ENCODE data around the gene TTLL7. TPM values are rescaled to one million over a fixed set of nuclear protein-coding genes. Genes with fewer than 3 reads are reported as not detected.
"Not testable (repeated sequence)": the region's sequence is repeated elsewhere in the genome, so short reads cannot be mapped to it uniquely, and the experiment has no call there.

The TTLL7 gene
- total RNA-seq, 1 donor from 2014 or later = 134 TPM

DNA sequence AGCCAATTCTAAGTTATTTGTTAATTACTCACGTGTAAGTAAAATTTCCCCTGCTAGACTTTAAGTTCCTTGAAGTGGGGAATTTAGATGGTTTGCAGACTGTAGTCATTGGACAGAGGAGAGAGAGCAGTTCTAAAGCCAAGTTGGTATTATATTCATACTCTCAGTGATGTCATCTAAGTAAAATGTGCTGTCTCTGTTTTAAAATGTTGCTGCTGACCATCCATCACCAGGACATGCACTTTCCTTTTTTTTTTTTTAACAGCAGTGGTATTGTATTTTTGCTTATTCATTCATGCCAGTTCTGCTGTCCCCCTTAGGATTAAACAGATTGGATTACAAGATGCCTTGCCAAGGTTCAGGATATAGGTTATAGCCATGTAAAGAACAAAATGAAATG lies 2.3 kb downstream of the TTLL7 start:
- DNase-seq (ENCODE audit: low spot score in 2 of 2) = no peak

DNA sequence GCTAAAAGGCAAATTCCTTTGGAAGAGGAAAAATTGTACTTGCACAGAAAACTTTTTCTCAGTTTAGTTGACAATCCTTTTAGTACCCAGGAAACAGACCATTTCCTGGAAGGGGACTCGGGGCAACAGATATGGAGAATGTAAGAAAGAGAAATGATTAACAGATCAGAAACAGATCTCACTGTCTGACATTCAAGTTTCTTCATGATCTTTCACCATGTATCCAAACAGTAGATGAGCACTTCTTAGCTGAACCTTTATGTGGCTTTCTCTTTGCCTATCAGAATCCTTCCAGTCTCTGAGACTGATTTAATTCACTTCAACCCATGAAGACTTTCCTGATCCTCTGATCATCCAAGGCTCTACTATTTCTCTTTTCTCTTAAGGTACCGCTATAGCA lies 2.7 kb downstream of the TTLL7 start:
- FAIRE-seq (no peak), DNase-seq (ENCODE audit: low spot score in 2 of 2) (no peak)

More for the DNA sequence above, 2.3 kb downstream of the TTLL7 start:
- no peak for FAIRE-seq

DNA sequence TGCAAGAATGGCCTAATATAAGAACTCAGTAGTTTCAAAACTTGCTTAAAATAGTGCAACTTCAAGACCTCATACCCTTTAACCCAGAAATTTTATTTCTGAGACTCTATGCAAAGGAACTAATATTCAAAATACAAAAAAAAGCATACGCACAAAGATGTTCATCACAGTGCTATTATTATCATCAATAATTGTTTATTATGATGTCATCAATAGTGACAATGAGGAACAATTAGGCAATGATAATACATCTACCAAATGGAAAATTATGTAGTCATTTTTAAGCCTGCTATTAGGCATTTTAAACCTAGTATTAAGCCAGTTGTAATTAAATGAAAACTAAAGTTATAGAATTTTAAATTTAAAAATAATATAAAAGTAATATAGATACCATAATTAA lies 3.3 kb downstream of the TTLL7 start:
- DNase-seq (ENCODE audit: low spot score in 2 of 2) (no peak), FAIRE-seq (peak; percentile 45)

DNA sequence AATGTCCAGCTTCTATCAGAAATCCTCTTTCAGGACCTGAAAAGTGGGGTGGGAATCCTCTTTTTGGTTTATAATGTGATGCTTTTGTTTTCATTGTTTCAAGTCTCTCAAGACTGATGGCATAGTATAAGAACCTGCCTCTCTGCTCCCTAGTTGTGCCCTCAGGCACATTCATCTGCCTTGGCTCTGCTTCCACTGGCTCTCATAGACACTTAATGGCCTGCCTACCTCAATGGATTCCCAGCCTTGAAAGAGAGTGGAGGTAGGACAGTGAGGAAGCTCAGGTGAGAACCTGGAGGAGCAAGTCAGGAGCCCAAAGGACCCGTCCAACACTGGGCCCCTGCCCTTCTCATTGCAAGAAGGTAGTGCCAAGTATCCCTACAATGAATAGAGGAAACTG lies 4.8 kb downstream of the TTLL7 start:
- DNase-seq (ENCODE audit: low spot score in 2 of 2) (no peak), FAIRE-seq (no peak)

DNA sequence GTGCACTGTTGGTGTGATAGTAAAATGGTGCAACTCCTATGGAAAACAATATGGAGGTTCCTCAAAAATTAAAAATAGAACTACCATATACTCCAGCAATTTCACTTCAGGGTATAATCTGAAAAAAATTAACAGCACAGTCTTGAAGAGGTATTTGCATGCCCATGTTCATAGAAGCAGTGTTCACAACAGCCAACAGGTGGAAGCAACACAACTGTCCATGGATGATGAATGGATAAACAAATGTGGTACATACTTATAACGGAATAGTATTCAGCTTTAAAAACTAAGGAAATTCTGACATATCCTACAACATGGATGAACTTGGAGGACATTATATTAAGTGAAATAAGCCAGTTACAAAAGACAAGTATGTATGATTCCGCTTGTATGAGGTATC lies 8.2 kb downstream of the TTLL7 start:
- no peak for FAIRE-seq
- no peak for DNase-seq (ENCODE audit: low spot score in 2 of 2)

DNA sequence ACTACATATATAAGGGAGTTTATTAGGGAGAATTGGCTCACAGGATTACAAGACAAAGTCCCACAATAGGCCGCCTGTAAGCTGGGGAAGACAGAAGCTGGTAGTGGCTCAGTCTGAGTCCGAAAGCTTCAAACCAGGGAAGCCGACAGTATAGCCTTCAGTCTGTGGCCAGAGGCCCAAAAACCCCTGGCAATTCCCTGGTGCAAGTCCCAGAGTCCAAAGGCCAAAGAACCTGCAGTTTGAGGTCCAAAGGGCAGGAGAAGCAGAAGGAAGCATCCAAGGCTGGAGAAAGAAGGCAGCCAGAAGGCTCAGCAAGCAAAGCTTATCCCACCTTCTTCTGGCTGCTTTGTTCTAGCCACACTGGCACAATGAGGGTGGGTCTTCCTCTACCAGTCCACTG lies 13.9 kb downstream of the TTLL7 start:
- FAIRE-seq = no peak
- DNase-seq (ENCODE audit: low spot score in 2 of 2) = no peak

DNA sequence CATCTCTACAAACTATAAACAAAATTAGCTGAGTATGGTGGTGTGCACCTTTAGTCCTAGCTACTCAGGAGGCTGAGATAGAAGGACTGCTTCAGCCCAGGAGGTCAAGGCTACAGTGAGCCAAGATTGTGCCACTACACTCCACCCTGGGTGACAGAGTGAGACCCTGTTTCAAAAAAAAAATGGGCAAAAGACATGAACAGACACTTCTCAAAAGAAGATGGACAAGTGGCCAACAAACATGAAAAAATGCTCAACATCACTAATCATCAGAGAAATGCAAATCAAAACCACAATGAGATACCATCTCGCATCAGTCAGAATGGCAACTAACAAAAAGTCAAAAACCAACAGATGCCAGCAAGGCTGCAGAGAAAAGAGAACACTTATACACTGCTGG lies 15.0 kb downstream of the TTLL7 start:
- FAIRE-seq; DNase-seq (ENCODE audit: low spot score in 2 of 2): not testable (repeated sequence)

DNA sequence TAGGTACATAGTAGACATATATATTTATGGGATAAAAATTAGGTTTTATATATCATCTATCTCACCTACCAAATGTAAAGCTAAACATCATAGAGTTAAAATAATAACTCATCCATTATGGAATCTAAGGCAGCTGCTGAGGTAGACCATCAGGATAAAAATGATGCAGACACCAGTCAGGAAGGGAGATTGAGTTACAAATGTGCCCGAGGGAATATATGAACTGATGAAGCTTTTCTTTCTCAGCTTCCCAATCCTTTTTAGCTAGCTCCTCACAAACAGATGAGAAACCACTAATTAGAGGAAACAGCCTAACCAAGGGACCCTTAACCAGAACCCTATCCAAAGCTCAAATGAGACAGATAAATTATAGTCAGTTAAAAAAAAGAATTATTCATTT lies 20.9 kb downstream of the TTLL7 start:
- DNase-seq (ENCODE audit: low spot score in 2 of 2) (no peak), FAIRE-seq (no peak)

DNA sequence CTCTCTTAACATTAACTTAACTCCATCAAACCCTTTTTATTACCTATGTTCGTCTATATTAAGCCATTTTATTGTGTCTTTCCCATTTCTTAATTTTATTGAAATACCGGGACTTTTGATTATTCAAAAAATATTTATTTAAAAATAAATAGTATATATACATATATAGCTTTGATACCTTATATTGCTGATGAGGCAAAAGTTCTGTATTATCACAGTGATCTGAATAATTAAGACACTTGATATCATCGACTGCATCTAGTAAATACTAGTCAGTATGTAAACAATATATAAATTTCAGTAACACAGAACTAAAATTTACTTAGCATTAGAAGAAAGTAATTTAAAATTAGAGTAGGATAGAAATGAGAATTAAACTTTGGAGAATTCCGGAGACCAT lies 22.0 kb downstream of the TTLL7 start:
- peak; percentile 26 for FAIRE-seq

DNA sequence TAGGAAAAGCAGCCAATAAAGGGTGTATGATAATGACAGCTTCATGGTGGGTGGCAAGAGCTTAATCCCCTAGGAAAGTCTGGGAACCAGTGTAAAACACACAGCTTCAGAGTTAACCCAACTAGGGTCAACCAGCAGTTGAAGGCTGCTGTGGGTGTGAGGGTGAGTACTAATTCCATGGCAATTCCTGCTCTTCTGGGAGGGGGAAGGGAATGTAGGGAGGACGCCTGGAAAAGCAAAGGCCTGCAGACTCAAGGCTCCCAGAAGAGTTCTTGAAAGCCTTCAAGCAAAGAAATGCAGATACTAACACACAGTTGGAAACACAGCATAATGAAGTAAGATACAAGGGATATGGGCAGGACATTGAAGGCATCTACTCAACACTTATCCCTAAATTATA lies 28.1 kb downstream of the TTLL7 start:
- DNase-seq (ENCODE audit: low spot score in 2 of 2) = no peak
- no peak for FAIRE-seq

More for the DNA sequence above, 22.0 kb downstream of the TTLL7 start:
- no peak for DNase-seq (ENCODE audit: low spot score in 2 of 2)

DNA sequence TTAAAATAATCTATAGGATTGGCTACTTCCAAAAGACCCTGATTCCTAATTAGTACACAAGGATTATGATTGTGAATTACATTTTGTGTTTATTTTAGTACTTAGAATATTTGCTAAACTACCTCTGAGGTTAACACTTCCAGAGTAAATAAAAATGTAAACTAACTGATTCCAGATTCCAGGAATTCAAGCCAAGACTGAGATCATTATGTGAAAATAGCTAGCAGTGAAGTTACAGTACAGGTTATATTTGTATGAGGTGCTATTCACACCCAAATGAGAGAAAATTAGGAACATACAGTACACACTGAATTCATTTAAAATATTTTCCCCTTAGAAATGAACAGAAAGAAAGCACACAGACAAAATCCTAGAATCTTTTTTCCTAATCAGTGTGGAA lies 28.8 kb downstream of the TTLL7 start:
- FAIRE-seq = no peak
- no peak for DNase-seq (ENCODE audit: low spot score in 2 of 2)

DNA sequence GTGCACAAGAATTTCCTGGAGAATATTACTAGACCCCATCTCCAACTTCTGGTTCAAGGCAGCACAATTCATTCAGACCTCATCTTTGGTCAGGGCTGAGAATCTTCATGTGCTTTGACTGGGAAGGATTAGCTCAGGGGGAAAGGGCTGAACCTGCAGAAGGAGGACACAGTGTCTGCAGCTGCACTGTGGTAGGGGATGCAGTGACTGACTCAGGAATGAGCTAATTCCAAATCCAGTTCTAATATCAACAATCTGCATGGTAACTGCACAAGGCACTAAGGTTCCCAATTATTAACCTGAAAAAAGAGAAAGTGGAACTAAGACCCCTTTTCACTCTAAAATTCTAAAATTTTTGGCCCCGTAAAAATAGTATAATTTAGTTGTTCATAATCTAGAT lies 31.6 kb downstream of the TTLL7 start:
- no peak for FAIRE-seq
- no peak for DNase-seq (ENCODE audit: low spot score in 2 of 2)

DNA sequence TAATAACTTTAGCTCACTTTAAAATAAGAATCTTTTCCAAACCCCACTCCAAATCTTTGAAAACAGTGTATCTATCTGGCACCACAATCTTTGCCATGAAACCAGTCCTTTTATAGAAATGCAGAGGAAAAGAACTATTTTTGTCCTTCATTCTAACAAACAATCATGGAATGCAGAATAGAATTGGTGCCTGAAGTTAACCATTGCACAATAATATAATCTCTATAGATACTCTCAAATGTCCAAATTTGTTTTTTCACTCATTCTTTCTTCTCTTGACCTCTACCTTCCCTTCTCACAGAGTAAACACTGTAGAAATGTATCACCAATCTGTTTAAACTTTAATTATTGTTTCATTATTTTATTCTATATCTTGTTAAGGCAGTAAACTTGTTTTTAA lies 34.8 kb downstream of the TTLL7 start:
- DNase-seq (ENCODE audit: low spot score in 2 of 2) (no peak), FAIRE-seq (no peak)

DNA sequence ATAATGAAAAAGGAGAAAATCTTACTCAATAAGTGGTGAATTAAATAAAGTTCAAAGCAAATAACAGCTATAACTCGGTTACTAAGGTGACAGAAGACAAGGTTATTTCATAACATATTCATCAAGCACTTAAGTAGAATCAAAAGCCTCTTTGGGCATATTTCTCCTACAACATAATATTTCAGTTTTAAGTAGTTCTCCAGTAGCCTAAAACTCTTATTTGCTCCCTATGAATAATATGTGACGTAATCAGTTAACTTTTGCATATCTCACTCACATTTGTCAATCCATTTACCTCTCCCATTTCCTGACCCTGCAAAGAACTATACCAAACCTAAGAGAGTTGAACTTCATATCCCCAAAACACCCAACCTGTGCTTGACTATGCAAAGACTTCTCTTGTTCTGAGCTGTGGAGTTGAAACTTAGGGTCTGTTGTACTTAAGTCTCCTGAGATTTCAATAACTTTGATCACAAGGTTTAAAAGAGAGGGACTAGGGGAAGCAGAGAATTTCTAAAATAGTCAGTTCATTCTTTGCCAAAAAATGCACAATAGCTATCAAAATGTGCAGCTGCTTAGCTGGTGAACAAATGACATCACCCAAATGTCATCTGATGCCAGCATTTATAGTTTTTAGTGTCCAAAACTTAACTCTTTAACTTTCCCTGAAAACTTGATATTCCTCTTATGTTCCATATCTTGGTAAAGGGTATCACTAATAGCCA lies 37.2 kb downstream of the TTLL7 start:
- no peak for FAIRE-seq
- DNase-seq (ENCODE audit: low spot score in 2 of 2) = no peak

DNA sequence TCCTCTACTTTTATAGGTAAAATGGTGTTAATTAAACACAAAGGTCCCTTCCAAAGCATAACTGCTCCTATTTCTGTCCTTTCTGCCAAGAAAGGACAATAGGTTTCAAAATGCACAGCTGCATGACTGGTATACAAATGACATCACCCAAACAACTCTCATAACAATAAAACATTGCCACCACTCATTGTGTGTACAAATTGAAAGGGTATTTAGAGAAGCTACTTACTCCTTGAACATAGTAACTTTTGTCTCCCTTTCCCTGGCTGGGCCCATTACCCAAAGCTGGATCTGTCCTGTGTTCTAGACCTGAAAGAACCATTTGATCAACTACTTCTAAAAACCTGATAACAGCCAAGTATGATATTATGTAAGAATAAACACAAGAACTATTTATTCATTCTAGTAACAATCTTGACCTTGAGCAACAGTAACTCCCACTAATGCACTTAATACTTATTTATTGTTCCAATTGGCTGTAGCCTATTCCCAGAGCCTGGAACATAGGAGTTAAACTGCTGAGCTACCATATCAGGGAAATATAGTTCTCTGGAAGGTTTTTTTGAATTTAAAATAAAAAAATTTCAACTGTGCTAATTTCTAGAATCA lies 38.2 kb downstream of the TTLL7 start:
- FAIRE-seq = no peak

DNA sequence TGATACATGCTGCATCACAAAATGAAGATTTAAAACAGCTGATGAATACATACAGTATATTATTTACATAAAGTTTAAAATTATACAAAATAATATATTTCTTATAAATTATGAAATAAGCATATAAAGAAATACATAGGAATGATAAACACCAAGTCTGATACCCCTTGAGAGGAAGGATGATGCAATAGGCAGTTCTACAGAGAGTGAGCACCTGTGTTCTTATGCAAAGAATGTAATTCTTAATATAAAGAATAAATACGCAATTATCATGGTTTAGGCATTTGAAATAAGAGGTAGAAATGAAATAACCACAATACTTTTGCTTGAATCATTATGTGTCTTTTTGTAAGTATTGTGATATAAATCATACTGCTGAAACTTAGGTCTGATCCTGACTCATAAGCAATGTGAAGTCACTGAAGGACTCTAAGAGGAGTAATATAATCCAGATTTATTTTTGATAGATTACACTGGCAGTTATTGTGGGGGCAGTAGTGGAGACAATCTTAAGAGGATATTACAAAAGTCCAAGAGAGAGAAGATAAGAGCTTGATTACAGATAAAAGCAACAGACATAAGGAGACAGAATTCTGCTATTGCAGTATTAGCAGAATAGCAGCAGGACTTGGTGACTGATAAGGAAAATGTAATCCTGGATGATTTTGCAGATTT lies 39.0 kb downstream of the TTLL7 start:
- DNase-seq (ENCODE audit: low spot score in 2 of 2) (no peak), FAIRE-seq (no peak)

More for the DNA sequence above, 38.2 kb downstream of the TTLL7 start:
- DNase-seq (ENCODE audit: low spot score in 2 of 2) = no peak

DNA sequence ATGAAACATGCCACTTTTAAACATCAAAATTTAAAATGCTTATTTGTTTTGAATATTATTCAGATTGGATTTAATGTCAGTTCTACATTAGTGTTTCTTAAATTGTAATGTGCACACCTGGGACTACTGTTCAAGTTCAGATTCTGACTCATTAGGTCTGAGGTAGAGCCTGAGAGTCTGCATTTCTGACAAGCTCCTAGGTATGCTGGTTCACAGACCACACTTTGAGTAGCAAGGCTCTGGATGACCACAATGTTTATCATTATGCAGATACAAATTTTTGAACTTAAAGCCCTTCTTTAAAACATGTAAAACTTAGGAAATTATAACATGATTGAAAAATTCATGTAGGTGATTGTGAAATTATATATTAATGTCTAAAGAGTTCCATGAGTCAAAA lies 40.2 kb downstream of the TTLL7 start:
- DNase-seq (ENCODE audit: low spot score in 2 of 2) (no peak), FAIRE-seq (no peak)

DNA sequence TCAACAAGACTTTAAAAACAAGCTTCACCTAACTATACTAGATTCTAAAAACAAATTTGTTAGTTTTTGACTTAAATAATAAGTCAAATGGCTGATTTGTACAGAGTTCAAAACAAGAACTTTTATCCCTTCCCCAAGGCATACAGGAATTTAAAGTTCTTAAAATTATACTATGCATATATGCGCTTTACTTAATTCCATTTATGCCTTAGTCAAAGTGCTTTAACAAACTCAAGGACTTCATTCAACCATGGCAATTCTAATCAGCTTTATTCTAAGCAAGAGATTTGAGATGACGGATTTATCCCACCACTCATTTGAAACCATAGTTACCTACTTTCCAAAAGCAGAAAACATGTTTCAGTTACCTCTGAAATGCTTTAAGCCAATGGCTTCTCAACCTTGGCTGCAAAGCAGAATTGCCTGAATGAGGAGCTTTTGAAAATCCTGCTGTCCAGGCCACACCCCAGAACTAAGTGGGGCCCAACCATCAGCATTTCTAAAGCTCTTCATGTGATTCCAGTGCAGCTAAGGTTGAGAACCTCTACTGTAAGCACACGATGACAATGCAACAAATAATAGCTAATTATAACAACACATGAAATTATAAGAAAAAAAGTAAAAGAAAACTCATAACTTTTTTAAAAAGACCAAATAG lies 44.6 kb downstream of the TTLL7 start:
- FAIRE-seq = no peak
- no peak for DNase-seq (ENCODE audit: low spot score in 2 of 2)

DNA sequence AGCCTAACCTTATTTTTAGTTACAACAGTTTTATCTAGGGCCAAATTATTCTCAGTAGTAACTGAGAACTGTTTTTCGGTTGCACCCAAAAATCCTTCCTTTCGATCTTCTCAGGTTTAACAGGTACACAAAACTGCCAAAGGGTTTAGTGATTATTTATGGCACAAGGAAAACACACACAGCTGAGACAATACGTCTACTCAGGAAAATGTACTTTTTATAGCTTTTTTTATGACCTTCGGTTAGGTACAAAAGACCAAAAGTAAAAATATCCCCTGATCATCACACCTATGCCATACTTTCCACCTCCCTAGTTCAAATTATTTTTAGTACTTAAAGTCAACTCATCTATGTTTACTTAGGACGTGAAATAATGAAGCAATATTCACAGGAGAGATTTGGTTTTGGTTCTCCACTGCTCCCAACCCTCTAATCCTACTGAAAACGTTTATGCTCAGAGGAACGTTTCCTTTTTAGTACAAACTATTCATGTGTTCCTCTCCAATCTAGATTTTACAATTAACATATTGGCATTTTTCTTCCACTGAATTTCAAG lies 48.7 kb downstream of the TTLL7 start:
- FAIRE-seq (no peak), DNase-seq (ENCODE audit: low spot score in 2 of 2) (no peak)

DNA sequence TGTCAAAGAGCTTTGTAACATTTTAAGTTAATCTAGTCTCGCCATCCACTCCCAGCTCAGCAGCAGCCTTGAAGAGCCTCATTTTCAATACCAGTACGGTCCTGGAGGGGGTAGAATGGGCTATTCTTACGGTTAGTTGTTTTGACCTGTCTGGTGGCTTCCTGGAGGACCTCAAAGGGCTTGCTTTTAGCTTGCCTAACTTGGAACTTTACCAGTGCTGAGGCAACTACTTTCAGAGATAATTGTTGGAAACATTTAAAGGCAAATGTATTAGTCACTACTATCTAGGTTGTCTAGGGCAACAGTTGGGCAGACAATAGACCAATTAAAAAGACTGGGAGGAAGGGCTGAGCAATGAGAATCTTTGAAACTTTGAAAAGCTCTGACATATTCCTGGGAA lies 56.0 kb downstream of the TTLL7 start:
- no peak for FAIRE-seq
- no peak for DNase-seq (ENCODE audit: low spot score in 2 of 2)

DNA sequence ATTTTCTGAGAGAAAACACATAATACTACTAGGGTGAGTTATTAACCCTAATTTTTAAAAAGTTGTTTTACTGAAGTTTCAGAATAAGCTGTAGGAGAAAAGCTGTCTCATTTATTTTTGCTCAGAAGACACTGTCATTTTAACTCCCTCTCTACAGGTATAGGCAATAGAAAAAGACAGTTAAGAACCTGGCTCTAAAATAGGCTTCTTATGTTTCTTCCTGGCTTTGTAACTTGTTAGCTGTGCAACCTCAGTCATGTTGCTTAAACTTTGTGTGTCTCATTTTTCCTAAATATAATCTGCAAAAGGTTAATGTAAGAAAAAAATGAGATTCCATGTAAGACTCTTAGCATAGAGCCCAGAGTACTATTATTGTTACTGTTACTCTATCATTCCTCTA lies 64.4 kb downstream of the TTLL7 start:
- no peak for DNase-seq (ENCODE audit: low spot score in 2 of 2)
- no peak for FAIRE-seq

Measured in frontal cortex (tissue), 4 donors.